Ovary (tissue), 3 donors: Measurements from ENCODE around the gene LRMDA.

ENCODE experiments used
- CTCF ChIP-seq, 3 donors: fragments of 450-650 bp in 2 of 3; fragments of 200-600 bp in 1 of 3; IDR thresholded peaks; one replicate each; pipeline versions ENCODE4 v1.5.1 to v1.8.0; 2016 to 2022; ENCODE audit warnings: antibody characterized with exemption in 3 of 3, mild to moderate bottlenecking in 1 of 3
- POLR2A ChIP-seq: fragments of 450-650 bp; IDR thresholded peaks from one replicate; pipeline ENCODE4 v1.6.1; 2017; ENCODE audit warnings: antibody characterized with exemption, mild to moderate bottlenecking, moderate library complexity
- donor health status: DM: no; HTN: no; CAD: no.

GRCh38 chr10:75922435-75922834 lies 491.0 kb downstream of the LRMDA start:
- TF ChIP-seq CTCF (IDR thresholded peaks at IDR 0.05) (no peak), POLR2A (no peak)
